ENCODE results near the gene GRIPAP1. TPM values are rescaled to one million over a fixed set of nuclear protein-coding genes. Genes with fewer than 3 reads are reported as not detected.

GRIPAP1 gene
- total and polyA plus RNA-seq, 2 of the 13 experiments (the other 11 are each of a cell fraction or from before 2014, with no cell fraction given) = 16.1 to 22.6 TPM

GRCh38 chrX:48957827-48958634, 44.0 kb downstream of the GRIPAP1 start (continued):
- TF ChIP-seq, protein P1, sequence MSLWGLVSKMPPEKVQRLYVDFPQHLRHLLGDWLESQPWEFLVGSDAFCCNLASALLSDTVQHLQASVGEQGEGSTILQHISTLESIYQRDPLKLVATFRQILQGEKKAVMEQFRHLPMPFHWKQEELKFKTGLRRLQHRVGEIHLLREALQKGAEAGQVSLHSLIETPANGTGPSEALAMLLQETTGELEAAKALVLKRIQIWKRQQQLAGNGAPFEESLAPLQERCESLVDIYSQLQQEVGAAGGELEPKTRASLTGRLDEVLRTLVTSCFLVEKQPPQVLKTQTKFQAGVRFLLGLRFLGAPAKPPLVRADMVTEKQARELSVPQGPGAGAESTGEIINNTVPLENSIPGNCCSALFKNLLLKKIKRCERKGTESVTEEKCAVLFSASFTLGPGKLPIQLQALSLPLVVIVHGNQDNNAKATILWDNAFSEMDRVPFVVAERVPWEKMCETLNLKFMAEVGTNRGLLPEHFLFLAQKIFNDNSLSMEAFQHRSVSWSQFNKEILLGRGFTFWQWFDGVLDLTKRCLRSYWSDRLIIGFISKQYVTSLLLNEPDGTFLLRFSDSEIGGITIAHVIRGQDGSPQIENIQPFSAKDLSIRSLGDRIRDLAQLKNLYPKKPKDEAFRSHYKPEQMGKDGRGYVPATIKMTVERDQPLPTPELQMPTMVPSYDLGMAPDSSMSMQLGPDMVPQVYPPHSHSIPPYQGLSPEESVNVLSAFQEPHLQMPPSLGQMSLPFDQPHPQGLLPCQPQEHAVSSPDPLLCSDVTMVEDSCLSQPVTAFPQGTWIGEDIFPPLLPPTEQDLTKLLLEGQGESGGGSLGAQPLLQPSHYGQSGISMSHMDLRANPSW (CRISPR knock-in tag; IDR thresholded peaks at IDR 0.05; ENCODE audit: borderline replicate concordance) = no peak
- TF ChIP-seq ETV6 (CRISPR knock-in tag; conservative IDR thresholded peaks at IDR 0.05) (no peak), DMAP1 (CRISPR knock-in tag; IDR thresholded peaks at IDR 0.05) (peak; percentile 68), ZFP36L2 (CRISPR knock-in tag; IDR thresholded peaks at IDR 0.05) (no peak), ZNF20 (CRISPR knock-in tag; IDR thresholded peaks at IDR 0.05) (no peak), ZNF296 (CRISPR knock-in tag; conservative IDR thresholded peaks at IDR 0.05) (no peak), MIER3 (CRISPR knock-in tag; IDR thresholded peaks at IDR 0.05; ENCODE audit: borderline replicate concordance) (no peak), FIP1L1 (IDR thresholded peaks at IDR 0.05; ENCODE audit: borderline replicate concordance, insufficient read depth, low read depth, low read length) (0 out of 2 replicates have a peak, but pooled peaks have one; percentile 23), SP4 (CRISPR knock-in tag; IDR thresholded peaks at IDR 0.05) (peak; percentile 71), ZNF280B (CRISPR knock-in tag; IDR thresholded peaks at IDR 0.05; ENCODE audit: borderline replicate concordance) (no peak)
- TF ChIP-seq, protein P2, sequence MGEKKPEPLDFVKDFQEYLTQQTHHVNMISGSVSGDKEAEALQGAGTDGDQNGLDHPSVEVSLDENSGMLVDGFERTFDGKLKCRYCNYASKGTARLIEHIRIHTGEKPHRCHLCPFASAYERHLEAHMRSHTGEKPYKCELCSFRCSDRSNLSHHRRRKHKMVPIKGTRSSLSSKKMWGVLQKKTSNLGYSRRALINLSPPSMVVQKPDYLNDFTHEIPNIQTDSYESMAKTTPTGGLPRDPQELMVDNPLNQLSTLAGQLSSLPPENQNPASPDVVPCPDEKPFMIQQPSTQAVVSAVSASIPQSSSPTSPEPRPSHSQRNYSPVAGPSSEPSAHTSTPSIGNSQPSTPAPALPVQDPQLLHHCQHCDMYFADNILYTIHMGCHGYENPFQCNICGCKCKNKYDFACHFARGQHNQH (CRISPR knock-in tag; IDR thresholded peaks at IDR 0.05) = peak; percentile 49; the same call in 1 of the 2 replicates
- TF ChIP-seq, protein P3, sequence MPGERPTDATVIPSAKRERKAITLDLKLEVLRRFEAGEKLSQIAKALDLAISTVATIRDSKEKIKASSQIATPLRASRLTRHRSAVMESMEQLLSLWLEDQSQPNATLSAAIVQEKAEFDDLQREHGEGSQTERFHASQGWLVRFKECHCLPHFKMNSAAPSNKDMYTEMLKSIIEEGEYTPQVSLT (CRISPR knock-in tag; IDR thresholded peaks at IDR 0.05; ENCODE audit: borderline replicate concordance, low read depth) = no peak
- TF ChIP-seq, protein P4, sequence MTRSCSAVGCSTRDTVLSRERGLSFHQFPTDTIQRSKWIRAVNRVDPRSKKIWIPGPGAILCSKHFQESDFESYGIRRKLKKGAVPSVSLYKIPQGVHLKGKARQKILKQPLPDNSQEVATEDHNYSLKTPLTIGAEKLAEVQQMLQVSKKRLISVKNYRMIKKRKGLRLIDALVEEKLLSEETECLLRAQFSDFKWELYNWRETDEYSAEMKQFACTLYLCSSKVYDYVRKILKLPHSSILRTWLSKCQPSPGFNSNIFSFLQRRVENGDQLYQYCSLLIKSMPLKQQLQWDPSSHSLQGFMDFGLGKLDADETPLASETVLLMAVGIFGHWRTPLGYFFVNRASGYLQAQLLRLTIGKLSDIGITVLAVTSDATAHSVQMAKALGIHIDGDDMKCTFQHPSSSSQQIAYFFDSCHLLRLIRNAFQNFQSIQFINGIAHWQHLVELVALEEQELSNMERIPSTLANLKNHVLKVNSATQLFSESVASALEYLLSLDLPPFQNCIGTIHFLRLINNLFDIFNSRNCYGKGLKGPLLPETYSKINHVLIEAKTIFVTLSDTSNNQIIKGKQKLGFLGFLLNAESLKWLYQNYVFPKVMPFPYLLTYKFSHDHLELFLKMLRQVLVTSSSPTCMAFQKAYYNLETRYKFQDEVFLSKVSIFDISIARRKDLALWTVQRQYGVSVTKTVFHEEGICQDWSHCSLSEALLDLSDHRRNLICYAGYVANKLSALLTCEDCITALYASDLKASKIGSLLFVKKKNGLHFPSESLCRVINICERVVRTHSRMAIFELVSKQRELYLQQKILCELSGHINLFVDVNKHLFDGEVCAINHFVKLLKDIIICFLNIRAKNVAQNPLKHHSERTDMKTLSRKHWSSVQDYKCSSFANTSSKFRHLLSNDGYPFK (CRISPR knock-in tag; IDR thresholded peaks at IDR 0.05; ENCODE audit: borderline replicate concordance) = peak; percentile 49; the same call in 1 of the 2 replicates
- TF ChIP-seq, protein P5, sequence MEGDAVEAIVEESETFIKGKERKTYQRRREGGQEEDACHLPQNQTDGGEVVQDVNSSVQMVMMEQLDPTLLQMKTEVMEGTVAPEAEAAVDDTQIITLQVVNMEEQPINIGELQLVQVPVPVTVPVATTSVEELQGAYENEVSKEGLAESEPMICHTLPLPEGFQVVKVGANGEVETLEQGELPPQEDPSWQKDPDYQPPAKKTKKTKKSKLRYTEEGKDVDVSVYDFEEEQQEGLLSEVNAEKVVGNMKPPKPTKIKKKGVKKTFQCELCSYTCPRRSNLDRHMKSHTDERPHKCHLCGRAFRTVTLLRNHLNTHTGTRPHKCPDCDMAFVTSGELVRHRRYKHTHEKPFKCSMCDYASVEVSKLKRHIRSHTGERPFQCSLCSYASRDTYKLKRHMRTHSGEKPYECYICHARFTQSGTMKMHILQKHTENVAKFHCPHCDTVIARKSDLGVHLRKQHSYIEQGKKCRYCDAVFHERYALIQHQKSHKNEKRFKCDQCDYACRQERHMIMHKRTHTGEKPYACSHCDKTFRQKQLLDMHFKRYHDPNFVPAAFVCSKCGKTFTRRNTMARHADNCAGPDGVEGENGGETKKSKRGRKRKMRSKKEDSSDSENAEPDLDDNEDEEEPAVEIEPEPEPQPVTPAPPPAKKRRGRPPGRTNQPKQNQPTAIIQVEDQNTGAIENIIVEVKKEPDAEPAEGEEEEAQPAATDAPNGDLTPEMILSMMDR (CRISPR knock-in tag; IDR thresholded peaks at IDR 0.05) = no peak
- TF ChIP-seq, protein P6, sequence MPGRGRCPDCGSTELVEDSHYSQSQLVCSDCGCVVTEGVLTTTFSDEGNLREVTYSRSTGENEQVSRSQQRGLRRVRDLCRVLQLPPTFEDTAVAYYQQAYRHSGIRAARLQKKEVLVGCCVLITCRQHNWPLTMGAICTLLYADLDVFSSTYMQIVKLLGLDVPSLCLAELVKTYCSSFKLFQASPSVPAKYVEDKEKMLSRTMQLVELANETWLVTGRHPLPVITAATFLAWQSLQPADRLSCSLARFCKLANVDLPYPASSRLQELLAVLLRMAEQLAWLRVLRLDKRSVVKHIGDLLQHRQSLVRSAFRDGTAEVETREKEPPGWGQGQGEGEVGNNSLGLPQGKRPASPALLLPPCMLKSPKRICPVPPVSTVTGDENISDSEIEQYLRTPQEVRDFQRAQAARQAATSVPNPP (CRISPR knock-in tag; IDR thresholded peaks at IDR 0.05) = no peak
